ENCODE measurements around the gene ABCA2.

ABCA2 gene

DNA sequence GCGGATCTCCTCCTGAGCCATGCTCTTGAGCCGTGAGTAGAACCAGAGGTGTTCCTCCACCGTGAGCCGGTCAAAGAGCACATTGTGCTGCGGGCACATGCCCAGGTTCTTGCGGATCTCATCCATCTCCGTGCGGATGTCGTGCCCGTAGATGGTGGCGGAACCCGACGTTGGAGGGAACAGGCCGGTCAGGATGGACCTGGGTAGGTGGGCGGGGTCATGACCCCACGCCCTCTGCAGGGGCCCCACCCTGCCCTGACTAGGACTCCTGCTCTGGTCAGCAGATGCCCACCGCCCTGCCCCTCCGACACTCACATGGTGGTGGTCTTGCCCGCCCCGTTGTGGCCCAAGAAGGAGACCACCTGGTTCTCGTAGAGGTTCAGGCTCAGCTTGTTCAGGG lies 12.1 kb downstream of the ABCA2 start (continued):
- TF ChIP-seq, protein P1, sequence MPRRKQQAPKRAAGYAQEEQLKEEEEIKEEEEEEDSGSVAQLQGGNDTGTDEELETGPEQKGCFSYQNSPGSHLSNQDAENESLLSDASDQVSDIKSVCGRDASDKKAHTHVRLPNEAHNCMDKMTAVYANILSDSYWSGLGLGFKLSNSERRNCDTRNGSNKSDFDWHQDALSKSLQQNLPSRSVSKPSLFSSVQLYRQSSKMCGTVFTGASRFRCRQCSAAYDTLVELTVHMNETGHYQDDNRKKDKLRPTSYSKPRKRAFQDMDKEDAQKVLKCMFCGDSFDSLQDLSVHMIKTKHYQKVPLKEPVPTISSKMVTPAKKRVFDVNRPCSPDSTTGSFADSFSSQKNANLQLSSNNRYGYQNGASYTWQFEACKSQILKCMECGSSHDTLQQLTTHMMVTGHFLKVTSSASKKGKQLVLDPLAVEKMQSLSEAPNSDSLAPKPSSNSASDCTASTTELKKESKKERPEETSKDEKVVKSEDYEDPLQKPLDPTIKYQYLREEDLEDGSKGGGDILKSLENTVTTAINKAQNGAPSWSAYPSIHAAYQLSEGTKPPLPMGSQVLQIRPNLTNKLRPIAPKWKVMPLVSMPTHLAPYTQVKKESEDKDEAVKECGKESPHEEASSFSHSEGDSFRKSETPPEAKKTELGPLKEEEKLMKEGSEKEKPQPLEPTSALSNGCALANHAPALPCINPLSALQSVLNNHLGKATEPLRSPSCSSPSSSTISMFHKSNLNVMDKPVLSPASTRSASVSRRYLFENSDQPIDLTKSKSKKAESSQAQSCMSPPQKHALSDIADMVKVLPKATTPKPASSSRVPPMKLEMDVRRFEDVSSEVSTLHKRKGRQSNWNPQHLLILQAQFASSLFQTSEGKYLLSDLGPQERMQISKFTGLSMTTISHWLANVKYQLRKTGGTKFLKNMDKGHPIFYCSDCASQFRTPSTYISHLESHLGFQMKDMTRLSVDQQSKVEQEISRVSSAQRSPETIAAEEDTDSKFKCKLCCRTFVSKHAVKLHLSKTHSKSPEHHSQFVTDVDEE (CRISPR knock-in tag; IDR thresholded peaks at IDR 0.05) = no peak

DNA sequence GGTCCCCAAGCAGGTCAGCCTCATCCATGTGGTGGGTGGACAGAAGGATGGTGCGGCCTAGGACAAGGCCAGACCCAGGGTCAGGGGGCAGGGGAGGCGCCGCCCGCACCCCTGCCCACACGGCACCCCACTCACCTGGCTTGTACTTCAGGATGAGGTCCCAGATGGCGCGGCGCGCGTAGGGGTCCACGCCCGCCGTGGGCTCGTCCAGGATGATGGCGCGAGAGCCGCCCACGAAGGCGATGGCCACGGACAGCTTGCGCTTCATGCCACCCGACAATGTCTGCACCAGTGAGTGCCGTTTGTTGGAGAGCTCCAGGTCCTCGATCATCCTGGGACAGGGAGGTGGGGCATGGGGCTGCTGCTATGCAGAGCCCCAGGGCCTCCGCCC lies 12.5 kb downstream of the ABCA2 start:
- TF ChIP-seq CSDC2 (CRISPR knock-in tag; IDR thresholded peaks at IDR 0.05) (no peak), GLIS3 (CRISPR knock-in tag; IDR thresholded peaks at IDR 0.05) (no peak), OSR1 (CRISPR knock-in tag; IDR thresholded peaks at IDR 0.05) (no peak), ARNTL (CRISPR knock-in tag; IDR thresholded peaks at IDR 0.05; ENCODE audit: borderline replicate concordance, low read depth) (no peak), ZC3H10 (CRISPR knock-in tag; IDR thresholded peaks at IDR 0.05) (no peak), ZNF8 (CRISPR knock-in tag; IDR thresholded peaks at IDR 0.05) (no peak), ESRRG (CRISPR knock-in tag; IDR thresholded peaks at IDR 0.05) (no peak), TCF4 (CRISPR knock-in tag; IDR thresholded peaks at IDR 0.05; ENCODE audit: borderline replicate concordance) (no peak)
- TF ChIP-seq, protein P2, sequence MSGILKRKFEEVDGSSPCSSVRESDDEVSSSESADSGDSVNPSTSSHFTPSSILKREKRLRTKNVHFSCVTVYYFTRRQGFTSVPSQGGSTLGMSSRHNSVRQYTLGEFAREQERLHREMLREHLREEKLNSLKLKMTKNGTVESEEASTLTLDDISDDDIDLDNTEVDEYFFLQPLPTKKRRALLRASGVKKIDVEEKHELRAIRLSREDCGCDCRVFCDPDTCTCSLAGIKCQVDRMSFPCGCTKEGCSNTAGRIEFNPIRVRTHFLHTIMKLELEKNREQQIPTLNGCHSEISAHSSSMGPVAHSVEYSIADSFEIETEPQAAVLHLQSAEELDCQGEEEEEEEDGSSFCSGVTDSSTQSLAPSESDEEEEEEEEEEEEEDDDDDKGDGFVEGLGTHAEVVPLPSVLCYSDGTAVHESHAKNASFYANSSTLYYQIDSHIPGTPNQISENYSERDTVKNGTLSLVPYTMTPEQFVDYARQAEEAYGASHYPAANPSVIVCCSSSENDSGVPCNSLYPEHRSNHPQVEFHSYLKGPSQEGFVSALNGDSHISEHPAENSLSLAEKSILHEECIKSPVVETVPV (CRISPR knock-in tag; IDR thresholded peaks at IDR 0.05) = no peak
- TF ChIP-seq, protein P1 (CRISPR knock-in tag; IDR thresholded peaks at IDR 0.05) = no peak
- TF ChIP-seq, protein P3, sequence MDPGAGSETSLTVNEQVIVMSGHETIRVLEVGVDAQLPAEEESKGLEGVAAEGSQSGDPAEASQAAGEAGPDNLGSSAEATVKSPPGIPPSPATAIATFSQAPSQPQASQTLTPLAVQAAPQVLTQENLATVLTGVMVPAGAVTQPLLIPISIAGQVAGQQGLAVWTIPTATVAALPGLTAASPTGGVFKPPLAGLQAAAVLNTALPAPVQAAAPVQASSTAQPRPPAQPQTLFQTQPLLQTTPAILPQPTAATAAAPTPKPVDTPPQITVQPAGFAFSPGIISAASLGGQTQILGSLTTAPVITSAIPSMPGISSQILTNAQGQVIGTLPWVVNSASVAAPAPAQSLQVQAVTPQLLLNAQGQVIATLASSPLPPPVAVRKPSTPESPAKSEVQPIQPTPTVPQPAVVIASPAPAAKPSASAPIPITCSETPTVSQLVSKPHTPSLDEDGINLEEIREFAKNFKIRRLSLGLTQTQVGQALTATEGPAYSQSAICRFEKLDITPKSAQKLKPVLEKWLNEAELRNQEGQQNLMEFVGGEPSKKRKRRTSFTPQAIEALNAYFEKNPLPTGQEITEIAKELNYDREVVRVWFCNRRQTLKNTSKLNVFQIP (CRISPR knock-in tag; IDR thresholded peaks at IDR 0.05; ENCODE audit: borderline replicate concordance, low read depth) = no peak
- no peak for ATAC-seq

DNA sequence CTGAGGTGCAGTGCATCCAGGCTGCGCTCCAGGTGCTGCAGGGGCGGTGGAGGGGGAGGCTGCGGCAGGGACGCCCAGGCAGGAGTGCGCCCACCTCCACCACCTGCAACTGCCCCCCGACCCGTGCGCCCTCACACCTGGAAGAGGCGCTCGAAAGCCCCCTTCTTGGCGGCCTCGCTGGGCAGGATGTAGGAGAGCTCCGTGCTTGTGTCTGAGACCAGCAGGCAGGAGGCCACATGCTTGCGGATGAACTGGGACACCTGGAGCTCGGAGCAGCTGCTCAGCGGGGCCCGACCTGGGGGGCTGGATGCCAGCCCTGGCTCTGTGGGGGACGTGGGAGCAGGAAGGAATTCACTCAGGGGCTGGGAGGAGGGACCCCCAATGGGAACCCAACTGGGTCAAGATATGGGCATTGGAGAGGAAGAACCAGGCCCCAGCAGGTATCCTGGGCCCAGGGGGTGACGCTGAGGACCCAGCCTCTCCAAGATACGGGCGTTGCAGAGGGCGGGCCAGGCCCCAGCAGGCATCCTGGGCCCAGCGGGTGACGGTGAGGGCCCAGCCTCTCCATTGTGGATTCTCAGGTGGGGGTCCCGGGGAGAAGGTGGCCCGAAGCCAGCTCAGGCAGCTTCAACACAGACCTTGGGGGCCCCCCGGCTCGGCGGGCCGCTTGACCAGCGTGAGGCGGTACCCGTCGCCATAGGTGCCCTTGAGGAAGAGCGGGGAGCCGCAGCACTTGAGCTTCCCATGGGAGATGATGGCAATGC lies 13.1 kb downstream of the ABCA2 start:
- ATAC-seq = no peak
- TF ChIP-seq GLIS3 (CRISPR knock-in tag; IDR thresholded peaks at IDR 0.05) = no peak
- no peak for TF ChIP-seq ZNF70 (CRISPR knock-in tag; IDR thresholded peaks at IDR 0.05)
- no peak for TF ChIP-seq RARB (CRISPR knock-in tag; IDR thresholded peaks at IDR 0.05)
- TF ChIP-seq, protein P4, sequence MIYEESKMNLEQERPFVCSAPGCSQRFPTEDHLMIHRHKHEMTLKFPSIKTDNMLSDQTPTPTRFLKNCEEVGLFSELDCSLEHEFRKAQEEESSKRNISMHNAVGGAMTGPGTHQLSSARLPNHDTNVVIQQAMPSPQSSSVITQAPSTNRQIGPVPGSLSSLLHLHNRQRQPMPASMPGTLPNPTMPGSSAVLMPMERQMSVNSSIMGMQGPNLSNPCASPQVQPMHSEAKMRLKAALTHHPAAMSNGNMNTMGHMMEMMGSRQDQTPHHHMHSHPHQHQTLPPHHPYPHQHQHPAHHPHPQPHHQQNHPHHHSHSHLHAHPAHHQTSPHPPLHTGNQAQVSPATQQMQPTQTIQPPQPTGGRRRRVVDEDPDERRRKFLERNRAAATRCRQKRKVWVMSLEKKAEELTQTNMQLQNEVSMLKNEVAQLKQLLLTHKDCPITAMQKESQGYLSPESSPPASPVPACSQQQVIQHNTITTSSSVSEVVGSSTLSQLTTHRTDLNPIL (CRISPR knock-in tag; IDR thresholded peaks at IDR 0.05; ENCODE audit: low read depth) = no peak
- TF ChIP-seq, protein P2 (CRISPR knock-in tag; IDR thresholded peaks at IDR 0.05) = no peak
- TF ChIP-seq ZC3H10 (CRISPR knock-in tag; IDR thresholded peaks at IDR 0.05) = no peak
- TF ChIP-seq, protein P1 (CRISPR knock-in tag; IDR thresholded peaks at IDR 0.05) = no peak
- no peak for TF ChIP-seq OSR1 (CRISPR knock-in tag; IDR thresholded peaks at IDR 0.05)
- no peak for TF ChIP-seq ESRRG (CRISPR knock-in tag; IDR thresholded peaks at IDR 0.05)
- no peak for TF ChIP-seq ZNF565 (CRISPR knock-in tag; conservative IDR thresholded peaks at IDR 0.05; ENCODE audit: low read depth)
- no peak for TF ChIP-seq TOX (CRISPR knock-in tag; IDR thresholded peaks at IDR 0.05; ENCODE audit: borderline replicate concordance)
- no peak for TF ChIP-seq ZFP3 (CRISPR knock-in tag; IDR thresholded peaks at IDR 0.05)
- TF ChIP-seq, protein P3 (CRISPR knock-in tag; IDR thresholded peaks at IDR 0.05; ENCODE audit: borderline replicate concordance, low read depth) = no peak
- TF ChIP-seq ARNTL (CRISPR knock-in tag; IDR thresholded peaks at IDR 0.05; ENCODE audit: borderline replicate concordance, low read depth) = no peak
- TF ChIP-seq ISL1 (CRISPR knock-in tag; IDR thresholded peaks at IDR 0.05) = no peak
- no peak for TF ChIP-seq PPARA (CRISPR knock-in tag; IDR thresholded peaks at IDR 0.05; ENCODE audit: borderline replicate concordance)

All from SK-N-SH treated with all-trans-retinoic acid at 6 μM for 48 hours (cell line).